GM12875 (cell line): ENCODE data around the gene EMILIN1.
"Not testable (repeated sequence)": the region's sequence is repeated elsewhere in the genome, so short reads cannot be mapped to it uniquely, and the experiment has no call there.

ENCODE experiments used
- H3K4me3 ChIP-seq: one replicate; pipeline ENCODE4 v1.5.1; 2011; ENCODE audit warnings: low read depth, low read length, control low read depth
- TF ChIP-seq, protein P1 (sequence below): IDR thresholded peaks from 2 replicates; pipeline ENCODE4 v1.5.1; 2011; ENCODE audit warnings: low read depth, mild to moderate bottlenecking, control low read depth, inconsistent platforms, low read length, moderate library complexity, borderline replicate concordance; ENCODE audit not compliant: insufficient read depth

The EMILIN1 gene

DNA sequence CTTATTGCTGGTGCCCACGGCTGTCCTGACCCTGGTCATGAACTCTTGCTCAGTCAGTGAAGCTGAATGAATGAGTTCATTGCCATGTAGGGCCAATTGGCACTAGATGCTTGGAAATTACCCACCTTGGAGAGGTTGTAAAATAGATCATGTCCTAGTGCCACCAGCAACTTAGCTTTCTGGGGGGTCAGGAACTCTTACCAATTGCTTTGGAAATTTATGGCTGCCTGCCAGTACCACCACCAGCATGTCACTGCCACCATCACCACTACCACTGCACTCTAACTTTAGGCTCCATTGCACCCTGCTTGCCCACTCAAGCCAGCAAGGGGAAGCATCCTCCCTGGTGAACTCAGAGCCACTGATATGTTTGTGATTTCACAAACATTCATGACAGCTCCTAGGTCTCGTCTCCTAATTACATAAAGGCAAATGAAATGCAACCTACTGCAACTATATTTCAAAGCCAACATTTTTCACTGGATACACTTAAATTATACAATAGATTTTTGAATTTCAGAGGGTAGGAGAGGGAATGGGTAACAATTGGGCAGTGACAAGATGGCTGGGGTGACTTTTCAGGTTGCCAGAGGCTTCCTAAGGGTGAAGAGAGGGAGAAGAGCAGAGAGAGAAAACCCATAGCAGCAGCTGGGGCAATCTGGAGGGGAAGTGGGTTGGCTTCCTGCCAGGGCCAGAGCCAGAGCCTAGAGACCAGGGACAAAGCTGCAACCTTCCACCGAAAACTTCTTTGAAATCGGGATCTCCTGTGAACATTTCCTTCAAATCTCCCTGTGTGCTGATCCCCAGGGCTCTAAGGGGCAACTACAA, 3.5 kb upstream of the EMILIN1 start:
- TF ChIP-seq, protein P1, sequence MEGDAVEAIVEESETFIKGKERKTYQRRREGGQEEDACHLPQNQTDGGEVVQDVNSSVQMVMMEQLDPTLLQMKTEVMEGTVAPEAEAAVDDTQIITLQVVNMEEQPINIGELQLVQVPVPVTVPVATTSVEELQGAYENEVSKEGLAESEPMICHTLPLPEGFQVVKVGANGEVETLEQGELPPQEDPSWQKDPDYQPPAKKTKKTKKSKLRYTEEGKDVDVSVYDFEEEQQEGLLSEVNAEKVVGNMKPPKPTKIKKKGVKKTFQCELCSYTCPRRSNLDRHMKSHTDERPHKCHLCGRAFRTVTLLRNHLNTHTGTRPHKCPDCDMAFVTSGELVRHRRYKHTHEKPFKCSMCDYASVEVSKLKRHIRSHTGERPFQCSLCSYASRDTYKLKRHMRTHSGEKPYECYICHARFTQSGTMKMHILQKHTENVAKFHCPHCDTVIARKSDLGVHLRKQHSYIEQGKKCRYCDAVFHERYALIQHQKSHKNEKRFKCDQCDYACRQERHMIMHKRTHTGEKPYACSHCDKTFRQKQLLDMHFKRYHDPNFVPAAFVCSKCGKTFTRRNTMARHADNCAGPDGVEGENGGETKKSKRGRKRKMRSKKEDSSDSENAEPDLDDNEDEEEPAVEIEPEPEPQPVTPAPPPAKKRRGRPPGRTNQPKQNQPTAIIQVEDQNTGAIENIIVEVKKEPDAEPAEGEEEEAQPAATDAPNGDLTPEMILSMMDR, result no peak
- H3K4me3 ChIP-seq, result no peak overlapping the region

DNA sequence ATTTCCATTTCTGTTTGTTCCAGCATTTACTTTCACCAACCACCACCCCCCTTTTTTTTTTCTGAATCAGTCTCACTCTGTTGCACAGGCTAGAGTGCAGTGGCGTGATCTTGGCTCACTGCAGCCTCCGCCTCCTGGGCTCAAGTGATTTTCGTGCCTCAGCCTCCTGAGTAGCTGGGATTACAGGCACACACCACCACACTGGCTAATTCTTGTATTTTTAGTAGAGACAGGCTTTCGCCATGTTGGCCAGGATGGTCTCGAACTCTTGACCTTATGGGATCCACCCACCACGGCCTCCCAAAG, 2.9 kb upstream of the EMILIN1 start:
- not testable (repeated sequence) for H3K4me3 ChIP-seq

DNA sequence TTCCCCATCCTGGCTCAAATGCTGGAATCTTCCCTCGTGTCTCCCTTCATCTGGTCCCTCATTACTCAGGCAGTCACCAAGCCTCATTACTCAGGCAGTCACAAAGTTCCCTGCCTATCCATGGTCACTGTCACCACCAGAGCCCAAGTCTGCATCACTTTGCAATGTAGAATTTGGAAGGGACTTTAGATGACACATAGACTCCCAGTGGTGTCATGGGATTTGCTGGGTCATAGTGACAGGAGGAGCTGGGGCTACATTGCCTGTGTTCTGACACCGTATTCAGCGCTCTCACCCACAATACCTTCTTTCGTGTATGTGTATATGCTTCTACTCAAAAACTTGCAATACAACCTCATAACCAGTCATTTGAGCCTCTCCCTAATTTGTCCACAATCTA, 2.1 kb upstream of the EMILIN1 start:
- H3K4me3 ChIP-seq, result no peak overlapping the region
- TF ChIP-seq, protein P1, result no peak

DNA sequence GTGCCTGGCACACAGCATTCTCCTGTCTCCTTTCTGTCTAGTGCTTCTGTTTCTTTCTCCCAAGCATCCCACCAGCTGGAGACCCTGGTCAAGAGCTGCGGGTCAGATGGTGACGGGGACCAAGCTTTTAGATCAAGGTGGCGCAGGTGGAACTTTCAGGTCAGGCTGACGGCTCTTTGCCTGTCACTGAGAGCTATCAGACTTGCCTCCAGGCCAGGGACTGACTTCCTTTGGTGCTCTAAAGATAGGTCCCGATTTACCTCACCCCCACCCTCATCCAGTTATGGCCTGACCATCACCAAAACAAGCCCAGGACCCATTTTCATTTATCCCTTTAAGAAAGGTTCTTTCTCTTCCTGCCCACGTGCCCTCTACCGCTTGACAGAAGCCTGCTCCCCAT, 1.2 kb upstream of the EMILIN1 start:
- H3K4me3 ChIP-seq, result no peak overlapping the region
- TF ChIP-seq, protein P1, result no peak

DNA sequence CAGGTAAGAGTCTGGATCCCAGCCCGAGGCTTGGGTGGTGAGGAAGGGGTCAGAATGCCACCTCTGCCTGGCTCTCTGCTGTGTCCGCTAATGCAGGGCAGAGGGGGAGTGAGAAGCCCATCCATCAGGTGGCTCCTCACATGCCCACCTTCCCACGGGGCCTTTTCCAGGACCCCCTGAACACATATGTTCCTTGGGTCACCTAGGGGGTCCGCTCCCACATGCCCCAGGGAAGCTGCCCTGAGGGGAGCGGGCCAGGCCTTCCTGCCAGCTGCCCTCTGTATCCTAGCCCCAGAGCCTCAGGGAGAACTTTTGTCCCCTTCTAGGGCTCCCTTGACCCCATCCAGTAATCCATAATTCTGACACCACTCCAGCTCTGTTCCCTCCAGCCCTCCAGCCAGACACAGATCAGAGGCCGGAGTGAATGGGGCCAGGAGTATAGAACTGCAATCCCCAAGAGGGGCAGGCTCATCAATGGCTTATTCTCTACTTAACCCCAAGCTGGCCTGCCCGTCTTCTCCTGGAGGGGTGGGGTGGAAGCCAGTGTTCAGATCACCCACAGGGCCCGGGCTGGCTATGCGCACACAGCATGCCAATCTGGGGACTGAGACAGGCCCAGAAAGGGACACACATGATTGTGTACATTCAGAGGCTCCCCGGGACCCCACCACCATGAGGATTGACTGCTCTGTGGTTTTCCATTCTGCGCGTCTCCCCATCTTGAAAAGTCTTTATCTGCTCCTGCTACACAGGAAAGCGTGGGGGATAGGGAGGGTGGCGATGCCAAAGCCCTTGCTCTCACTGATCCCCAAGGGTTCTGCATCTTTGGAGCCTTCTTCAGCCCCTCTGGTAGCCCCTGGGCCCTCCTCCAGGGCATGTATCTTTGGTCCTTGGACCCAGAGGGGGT, 1.1 kb downstream of the EMILIN1 start:
- TF ChIP-seq, protein P1, result no peak
- H3K4me3 ChIP-seq, result no peak overlapping the region

DNA sequence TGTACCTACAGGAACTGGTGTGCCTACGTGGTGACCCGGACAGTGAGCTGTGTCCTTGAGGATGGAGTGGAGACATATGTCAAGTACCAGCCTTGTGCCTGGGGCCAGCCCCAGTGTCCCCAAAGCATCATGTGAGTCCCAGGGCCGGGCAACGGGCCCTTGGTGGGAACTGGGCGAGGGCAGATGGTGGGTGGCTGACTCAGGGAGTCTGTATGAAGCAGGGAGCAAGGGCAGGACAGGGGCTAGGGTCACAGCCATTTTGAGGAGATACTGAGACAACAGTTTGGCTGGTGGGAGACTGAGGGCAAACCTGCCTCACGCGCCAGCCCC, 1.7 kb downstream of the EMILIN1 start:
- TF ChIP-seq, protein P1, result no peak
- H3K4me3 ChIP-seq, result no peak overlapping the region

DNA sequence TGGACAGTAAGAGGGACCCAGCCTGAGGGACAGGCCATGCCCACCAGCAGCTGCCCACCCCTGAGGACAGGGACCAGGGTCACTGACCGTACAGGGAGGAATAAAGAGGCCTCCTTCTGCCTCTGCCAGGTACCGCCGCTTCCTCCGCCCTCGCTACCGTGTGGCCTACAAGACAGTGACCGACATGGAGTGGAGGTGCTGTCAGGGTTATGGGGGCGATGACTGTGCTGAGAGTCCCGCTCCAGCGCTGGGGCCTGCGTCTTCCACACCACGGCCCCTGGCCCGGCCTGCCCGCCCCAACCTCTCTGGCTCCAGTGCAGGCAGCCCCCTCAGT, 2.2 kb downstream of the EMILIN1 start:
- TF ChIP-seq, protein P1, result no peak
- H3K4me3 ChIP-seq, result no peak overlapping the region
